HepG2 (cell line): Measurements from ENCODE around the gene MYOM1. TPM values are rescaled to one million over a fixed set of nuclear protein-coding genes. Genes with fewer than 3 reads are reported as not detected.

Experiments used
- CENPT ChIP-seq: sonication (generic); formaldehyde crosslinking; IDR thresholded peaks from 2 replicates; pipeline ENCODE4 v1.8.0; 2022; ENCODE audit warnings: low read depth, mild to moderate bottlenecking, moderate library complexity, missing genetic modification reagents
- ERF ChIP-seq: IDR thresholded peaks from 2 replicates; pipeline ENCODE4 v1.6.1; 2018; ENCODE audit warnings: missing biosample characterization, missing genetic modification reagents
- FOXP1 ChIP-seq, 2 experiments: fragments of 450-650 bp in 1 of 2; IDR thresholded peaks; 2 replicates each; pipeline ENCODE4 v1.6.1; 2017 to 2018; ENCODE audit warnings: antibody characterized with exemption in 1 of 2
- GABPB1 ChIP-seq: IDR thresholded peaks from 2 replicates; pipeline ENCODE4 v1.6.1; 2016; ENCODE audit warnings: mild to moderate bottlenecking, missing genetic modification reagents, moderate library complexity, missing compliant biosample characterization
- KDM1A ChIP-seq: IDR thresholded peaks from 2 replicates; pipeline ENCODE4 v1.6.1; 2016; ENCODE audit warnings: missing compliant biosample characterization
- MEIS1 ChIP-seq: sonication (generic); formaldehyde crosslinking; IDR thresholded peaks from 2 replicates; pipeline ENCODE4 v1.9.0; 2021; ENCODE audit warnings: mild to moderate bottlenecking, missing genetic modification reagents, moderate library complexity, borderline replicate concordance
- NR3C1 ChIP-seq: sonication (generic); formaldehyde crosslinking; IDR thresholded peaks from 2 replicates; pipeline ENCODE4 v1.4.0; 2020; ENCODE audit warnings: missing genetic modification reagents
- RBAK ChIP-seq: sonication (generic); formaldehyde crosslinking; IDR thresholded peaks from 2 replicates; pipeline ENCODE4 v1.5.1; 2020; ENCODE audit warnings: mild to moderate bottlenecking, missing genetic modification reagents
- RBM39 ChIP-seq: fragments of 200-400 bp; formaldehyde crosslinking; IDR thresholded peaks from one replicate; pipeline ENCODE4 v1.6.1; 2018; ENCODE audit warnings: antibody characterized with exemption, mild to moderate bottlenecking, low read depth, low read length; ENCODE audit not compliant: poor library complexity, severe bottlenecking
- SOX5 ChIP-seq: IDR thresholded peaks from 2 replicates; pipeline ENCODE4 v1.6.1; 2016; ENCODE audit warnings: borderline replicate concordance
- XBP1 ChIP-seq: sonication (generic); formaldehyde crosslinking; IDR thresholded peaks from 2 replicates; pipeline ENCODE4 v1.5.0; 2020; ENCODE audit warnings: missing genetic modification reagents
- ZEB1 ChIP-seq: IDR thresholded peaks from 2 replicates; pipeline ENCODE4 v1.6.1; 2012; ENCODE audit warnings: mild to moderate bottlenecking, low read depth, inconsistent platforms; ENCODE audit not compliant: insufficient replicate concordance
- ZNF747 ChIP-seq: sonication (generic); formaldehyde crosslinking; IDR thresholded peaks from 2 replicates; pipeline ENCODE4 v1.8.1; 2023; ENCODE audit warnings: missing genetic modification reagents, mild to moderate bottlenecking, borderline replicate concordance
- ZNF773 ChIP-seq: sonication (generic); formaldehyde crosslinking; IDR thresholded peaks from 2 replicates; pipeline ENCODE4 v1.4.0; 2020; ENCODE audit warnings: missing genetic modification reagents, borderline replicate concordance
- polyA plus RNA-seq, 8 experiments: library from polyadenylated mRNA; depleted of rRNA in 3 of 8; stranded (reverse) in 7 of 8; unstranded in 1 of 8; fragments of >200 nt; fragmentation: Illumina TruSeq in 4 of 8; extraction: Trizol in 4 of 8; gene quantifications; 2 replicates each; pipeline versions ENCODE4 v1.2.1 to v1.2.3, GENCODE V29; 2011 to 2016; ENCODE audit warnings: low read depth in 4 of 8, missing spikeins in 1 of 8, mixed read lengths in 1 of 8; ENCODE audit not compliant: insufficient read depth in 1 of 8
- total RNA-seq, 5 experiments: library from RNA; depleted of rRNA; stranded (reverse); fragments of >200 nt; fragmentation: Illumina TruSeq; extraction: Trizol; gene quantifications; 2 replicates each; pipeline ENCODE4 v1.2.3, GENCODE V29; 2016; ENCODE audit warnings: low read depth in 1 of 5
- TF ChIP-seq, protein P1 (sequence below): sonication (generic); formaldehyde crosslinking; conservative IDR thresholded peaks from 2 replicates; pipeline ENCODE4 v1.5.0; 2020; ENCODE audit warnings: missing genetic modification reagents
- TF ChIP-seq, protein P2 (sequence below): sonication (generic); formaldehyde crosslinking; IDR thresholded peaks from 2 replicates; pipeline ENCODE4 v1.4.0; 2020; ENCODE audit warnings: missing genetic modification reagents
- TF ChIP-seq, protein P3 (sequence below): sonication (generic); formaldehyde crosslinking; IDR thresholded peaks from 2 replicates; pipeline ENCODE4 v1.4.0; 2020; ENCODE audit warnings: low read depth, mild to moderate bottlenecking, missing genetic modification reagents
- TF ChIP-seq, protein P4 (sequence below): sonication (generic); formaldehyde crosslinking; IDR thresholded peaks from 2 replicates; pipeline ENCODE4 v1.5.1; 2020; ENCODE audit warnings: missing genetic modification reagents, mild to moderate bottlenecking, borderline replicate concordance
- TF ChIP-seq, protein P5 (sequence below): sonication (generic); formaldehyde crosslinking; IDR thresholded peaks from 2 replicates; pipeline ENCODE4 v1.8.1; 2023; ENCODE audit warnings: mild to moderate bottlenecking, moderate library complexity, missing genetic modification reagents
- TF ChIP-seq, protein P6 (sequence below): sonication (generic); formaldehyde crosslinking; IDR thresholded peaks from 2 replicates; pipeline ENCODE4 v1.4.0; 2020; ENCODE audit warnings: missing genetic modification reagents, borderline replicate concordance

The MYOM1 gene
- total and polyA plus RNA-seq, 2 of the 13 experiments (the other 11 are each of a cell fraction or from before 2014, with no cell fraction given) = 0.46 to 0.98 TPM

DNA sequence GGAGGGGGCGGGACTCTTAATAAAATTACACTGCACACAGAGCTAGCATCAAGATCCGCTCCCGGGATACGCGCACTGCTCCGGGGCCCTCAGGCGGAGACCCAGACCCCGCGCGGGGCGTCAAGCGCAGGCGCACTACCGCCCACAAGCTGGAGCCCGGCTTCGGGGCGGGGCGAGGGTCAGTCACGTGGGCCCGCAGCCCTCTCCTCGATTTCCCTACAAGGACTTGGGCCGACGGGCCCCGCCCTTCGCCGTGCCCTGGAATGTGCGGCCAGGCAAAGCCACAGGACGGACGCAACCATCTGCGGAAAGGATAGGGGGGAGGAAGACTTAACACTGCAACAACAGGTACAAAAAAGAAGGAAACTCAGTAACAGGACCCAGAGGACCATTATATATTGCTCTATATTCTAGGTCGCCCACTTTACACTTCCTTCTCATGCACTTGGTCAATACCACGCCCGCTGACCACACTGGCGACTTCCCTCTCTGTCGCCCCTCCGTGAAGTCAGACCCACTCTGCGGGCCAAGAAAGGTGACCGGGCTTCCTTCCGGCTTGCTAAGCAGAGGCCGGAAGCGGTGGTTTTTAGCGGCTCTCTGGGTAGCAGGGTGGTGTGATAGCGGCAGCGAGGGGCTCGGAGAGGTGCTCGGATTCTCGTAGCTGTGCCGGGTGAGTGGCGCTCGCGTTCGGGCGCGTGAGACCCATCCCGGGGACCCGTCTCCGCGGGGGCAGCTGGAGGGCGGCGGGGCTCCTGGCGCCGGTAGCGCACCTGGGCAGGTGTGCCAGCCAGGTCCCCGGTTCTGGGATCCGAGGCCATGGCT is 27.7 kb upstream of the MYOM1 start, which contains the start of gene MYL12A (continued):
- peak; percentile 98 for TF ChIP-seq RBM39
- TF ChIP-seq SOX5 = no peak; the same call in 1 of the 2 replicates
- TF ChIP-seq, protein P1, sequence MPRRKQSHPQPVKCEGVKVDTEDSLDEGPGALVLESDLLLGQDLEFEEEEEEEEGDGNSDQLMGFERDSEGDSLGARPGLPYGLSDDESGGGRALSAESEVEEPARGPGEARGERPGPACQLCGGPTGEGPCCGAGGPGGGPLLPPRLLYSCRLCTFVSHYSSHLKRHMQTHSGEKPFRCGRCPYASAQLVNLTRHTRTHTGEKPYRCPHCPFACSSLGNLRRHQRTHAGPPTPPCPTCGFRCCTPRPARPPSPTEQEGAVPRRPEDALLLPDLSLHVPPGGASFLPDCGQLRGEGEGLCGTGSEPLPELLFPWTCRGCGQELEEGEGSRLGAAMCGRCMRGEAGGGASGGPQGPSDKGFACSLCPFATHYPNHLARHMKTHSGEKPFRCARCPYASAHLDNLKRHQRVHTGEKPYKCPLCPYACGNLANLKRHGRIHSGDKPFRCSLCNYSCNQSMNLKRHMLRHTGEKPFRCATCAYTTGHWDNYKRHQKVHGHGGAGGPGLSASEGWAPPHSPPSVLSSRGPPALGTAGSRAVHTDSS (CRISPR knock-in tag) = no peak
- no peak; the same call in 1 of the 2 replicates for TF ChIP-seq ZNF747
- no peak for TF ChIP-seq XBP1
- no peak for TF ChIP-seq ZNF773 (CRISPR knock-in tag)
- TF ChIP-seq, protein P2, sequence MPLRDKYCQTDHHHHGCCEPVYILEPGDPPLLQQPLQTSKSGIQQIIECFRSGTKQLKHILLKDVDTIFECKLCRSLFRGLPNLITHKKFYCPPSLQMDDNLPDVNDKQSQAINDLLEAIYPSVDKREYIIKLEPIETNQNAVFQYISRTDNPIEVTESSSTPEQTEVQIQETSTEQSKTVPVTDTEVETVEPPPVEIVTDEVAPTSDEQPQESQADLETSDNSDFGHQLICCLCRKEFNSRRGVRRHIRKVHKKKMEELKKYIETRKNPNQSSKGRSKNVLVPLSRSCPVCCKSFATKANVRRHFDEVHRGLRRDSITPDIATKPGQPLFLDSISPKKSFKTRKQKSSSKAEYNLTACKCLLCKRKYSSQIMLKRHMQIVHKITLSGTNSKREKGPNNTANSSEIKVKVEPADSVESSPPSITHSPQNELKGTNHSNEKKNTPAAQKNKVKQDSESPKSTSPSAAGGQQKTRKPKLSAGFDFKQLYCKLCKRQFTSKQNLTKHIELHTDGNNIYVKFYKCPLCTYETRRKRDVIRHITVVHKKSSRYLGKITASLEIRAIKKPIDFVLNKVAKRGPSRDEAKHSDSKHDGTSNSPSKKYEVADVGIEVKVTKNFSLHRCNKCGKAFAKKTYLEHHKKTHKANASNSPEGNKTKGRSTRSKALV (CRISPR knock-in tag) = no peak; the same call in 1 of the 2 replicates
- TF ChIP-seq CENPT (CRISPR knock-in tag) = no peak
- no peak for TF ChIP-seq FOXP1 (IDR thresholded peaks at IDR 0.05)
- 0 out of 2 replicates have a peak, but pooled peaks have one; percentile 24 for TF ChIP-seq FOXP1 (CRISPR knock-in tag; IDR thresholded peaks at IDR 0.05)
- TF ChIP-seq MEIS1 (CRISPR knock-in tag) = peak; percentile 27; the same call in 1 of the 2 replicates
- TF ChIP-seq, protein P3, sequence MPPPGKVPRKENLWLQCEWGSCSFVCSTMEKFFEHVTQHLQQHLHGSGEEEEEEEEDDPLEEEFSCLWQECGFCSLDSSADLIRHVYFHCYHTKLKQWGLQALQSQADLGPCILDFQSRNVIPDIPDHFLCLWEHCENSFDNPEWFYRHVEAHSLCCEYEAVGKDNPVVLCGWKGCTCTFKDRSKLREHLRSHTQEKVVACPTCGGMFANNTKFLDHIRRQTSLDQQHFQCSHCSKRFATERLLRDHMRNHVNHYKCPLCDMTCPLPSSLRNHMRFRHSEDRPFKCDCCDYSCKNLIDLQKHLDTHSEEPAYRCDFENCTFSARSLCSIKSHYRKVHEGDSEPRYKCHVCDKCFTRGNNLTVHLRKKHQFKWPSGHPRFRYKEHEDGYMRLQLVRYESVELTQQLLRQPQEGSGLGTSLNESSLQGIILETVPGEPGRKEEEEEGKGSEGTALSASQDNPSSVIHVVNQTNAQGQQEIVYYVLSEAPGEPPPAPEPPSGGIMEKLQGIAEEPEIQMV (CRISPR knock-in tag) = 0 out of 2 replicates have a peak, but pooled peaks have one; percentile 4
- TF ChIP-seq KDM1A (CRISPR knock-in tag) = no peak
- TF ChIP-seq, protein P4, sequence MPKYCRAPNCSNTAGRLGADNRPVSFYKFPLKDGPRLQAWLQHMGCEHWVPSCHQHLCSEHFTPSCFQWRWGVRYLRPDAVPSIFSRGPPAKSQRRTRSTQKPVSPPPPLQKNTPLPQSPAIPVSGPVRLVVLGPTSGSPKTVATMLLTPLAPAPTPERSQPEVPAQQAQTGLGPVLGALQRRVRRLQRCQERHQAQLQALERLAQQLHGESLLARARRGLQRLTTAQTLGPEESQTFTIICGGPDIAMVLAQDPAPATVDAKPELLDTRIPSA (CRISPR knock-in tag) = no peak
- TF ChIP-seq GABPB1 = peak; percentile 95
- TF ChIP-seq ERF (CRISPR knock-in tag) = peak; percentile 71; the same call in 1 of the 2 replicates
- TF ChIP-seq NR3C1 (CRISPR knock-in tag) = no peak
- TF ChIP-seq, protein P5, sequence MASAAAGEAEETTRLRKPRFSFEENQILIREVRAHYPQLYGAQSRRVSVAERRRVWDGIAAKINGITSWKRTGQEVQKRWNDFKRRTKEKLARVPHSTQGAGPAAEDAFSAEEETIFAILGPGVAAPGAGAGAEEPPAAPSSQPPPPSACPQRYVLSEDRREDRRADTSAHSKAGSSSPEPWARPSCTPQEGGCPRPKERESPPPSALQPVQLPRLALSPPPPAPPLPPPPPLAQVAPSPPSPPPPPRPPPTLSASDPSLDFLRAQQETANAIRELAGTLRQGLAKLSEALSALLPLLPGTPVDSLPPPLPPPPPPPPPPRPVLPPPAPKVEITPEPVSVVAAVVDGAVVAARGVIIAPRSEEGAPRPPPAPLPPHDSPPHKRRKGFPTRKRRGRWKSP (CRISPR knock-in tag) = no peak
- TF ChIP-seq, protein P6, sequence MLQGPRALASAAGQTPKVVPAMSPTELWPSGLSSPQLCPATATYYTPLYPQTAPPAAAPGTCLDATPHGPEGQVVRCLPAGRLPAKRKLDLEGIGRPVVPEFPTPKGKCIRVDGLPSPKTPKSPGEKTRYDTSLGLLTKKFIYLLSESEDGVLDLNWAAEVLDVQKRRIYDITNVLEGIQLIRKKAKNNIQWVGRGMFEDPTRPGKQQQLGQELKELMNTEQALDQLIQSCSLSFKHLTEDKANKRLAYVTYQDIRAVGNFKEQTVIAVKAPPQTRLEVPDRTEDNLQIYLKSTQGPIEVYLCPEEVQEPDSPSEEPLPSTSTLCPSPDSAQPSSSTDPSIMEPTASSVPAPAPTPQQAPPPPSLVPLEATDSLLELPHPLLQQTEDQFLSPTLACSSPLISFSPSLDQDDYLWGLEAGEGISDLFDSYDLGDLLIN = no peak
- no peak for TF ChIP-seq RBAK (CRISPR knock-in tag)
- peak; percentile 94 for TF ChIP-seq ZEB1
